Vagina (tissue), 2 donors: ENCODE measurements around the gene NR4A3.

Source experiments
- POLR2A ChIP-seq, 2 donors: fragments of 450-650 bp; IDR thresholded peaks; one replicate each; pipeline ENCODE4 v1.6.1; 2017; ENCODE audit warnings: antibody characterized with exemption in 2 of 2, mild to moderate bottlenecking in 2 of 2, moderate library complexity in 2 of 2
- POLR2AphosphoS5 ChIP-seq, 2 donors: sonication (generic); formaldehyde crosslinking; IDR thresholded peaks; one replicate each; pipeline ENCODE4 v1.9.0; 2017; ENCODE audit warnings: antibody characterized with exemption in 2 of 2, mild to moderate bottlenecking in 2 of 2, low read depth in 1 of 2; ENCODE audit not compliant: insufficient read depth in 1 of 2
- TF ChIP-seq, protein P1 (sequence below), 3 experiments: fragments of 450-650 bp in 2 of 3; fragments of 200-600 bp in 1 of 3; sonication (generic) in 1 of 3; IDR thresholded peaks; one replicate each; pipeline ENCODE4 v1.5.1; 2017 to 2019; ENCODE audit warnings: antibody characterized with exemption in 3 of 3, mild to moderate bottlenecking in 2 of 3, moderate library complexity in 2 of 3

DNA sequence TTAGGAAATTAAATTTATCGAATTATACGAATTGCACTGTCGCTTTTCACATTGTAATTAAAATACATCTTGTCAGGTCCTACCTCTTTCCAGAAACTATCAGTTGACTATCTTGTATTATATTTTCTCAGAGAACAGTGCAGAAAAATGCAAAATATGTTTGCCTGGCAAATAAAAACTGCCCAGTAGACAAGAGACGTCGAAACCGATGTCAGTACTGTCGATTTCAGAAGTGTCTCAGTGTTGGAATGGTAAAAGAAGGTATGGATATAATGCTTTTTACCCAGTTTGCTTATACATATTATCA, 10.8 kb downstream of the NR4A3 start:
- TF ChIP-seq, protein P1, sequence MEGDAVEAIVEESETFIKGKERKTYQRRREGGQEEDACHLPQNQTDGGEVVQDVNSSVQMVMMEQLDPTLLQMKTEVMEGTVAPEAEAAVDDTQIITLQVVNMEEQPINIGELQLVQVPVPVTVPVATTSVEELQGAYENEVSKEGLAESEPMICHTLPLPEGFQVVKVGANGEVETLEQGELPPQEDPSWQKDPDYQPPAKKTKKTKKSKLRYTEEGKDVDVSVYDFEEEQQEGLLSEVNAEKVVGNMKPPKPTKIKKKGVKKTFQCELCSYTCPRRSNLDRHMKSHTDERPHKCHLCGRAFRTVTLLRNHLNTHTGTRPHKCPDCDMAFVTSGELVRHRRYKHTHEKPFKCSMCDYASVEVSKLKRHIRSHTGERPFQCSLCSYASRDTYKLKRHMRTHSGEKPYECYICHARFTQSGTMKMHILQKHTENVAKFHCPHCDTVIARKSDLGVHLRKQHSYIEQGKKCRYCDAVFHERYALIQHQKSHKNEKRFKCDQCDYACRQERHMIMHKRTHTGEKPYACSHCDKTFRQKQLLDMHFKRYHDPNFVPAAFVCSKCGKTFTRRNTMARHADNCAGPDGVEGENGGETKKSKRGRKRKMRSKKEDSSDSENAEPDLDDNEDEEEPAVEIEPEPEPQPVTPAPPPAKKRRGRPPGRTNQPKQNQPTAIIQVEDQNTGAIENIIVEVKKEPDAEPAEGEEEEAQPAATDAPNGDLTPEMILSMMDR (IDR thresholded peaks at IDR 0.05), result no peak
- no peak for TF ChIP-seq POLR2AphosphoS5 (IDR thresholded peaks at IDR 0.05; ENCODE audit: insufficient read depth in 1 of 2, low read depth in 1 of 2)
- TF ChIP-seq POLR2A (IDR thresholded peaks at IDR 0.05), result no peak
